Skin epidermis (tissue), 12 donors: Measurements from ENCODE around the gene PUDP.
A peak's percentile ranks its signal among the peaks of the same experiment; 100 is the strongest.
"Not testable (repeated sequence)": the region's sequence is repeated elsewhere in the genome, so short reads cannot be mapped to it uniquely, and the experiment has no call there.

Experiments
- H3K27ac ChIP-seq, 21 experiments: fragments of 200-600 bp; sonication (generic) in 11 of 21; one replicate each; pipeline ENCODE4 v1.5.0; 2020; ENCODE audit warnings: mild to moderate bottlenecking in 3 of 21, inconsistent platforms in 2 of 21, moderate library complexity in 2 of 21
- H3K4me3 ChIP-seq, 7 experiments: fragments of 200-600 bp; sonication (generic) in 2 of 7; one replicate each; pipeline ENCODE4 v1.5.0; 2020; ENCODE audit warnings: inconsistent platforms in 2 of 7, mild to moderate bottlenecking in 2 of 7, moderate library complexity in 1 of 7

PUDP gene

DNA sequence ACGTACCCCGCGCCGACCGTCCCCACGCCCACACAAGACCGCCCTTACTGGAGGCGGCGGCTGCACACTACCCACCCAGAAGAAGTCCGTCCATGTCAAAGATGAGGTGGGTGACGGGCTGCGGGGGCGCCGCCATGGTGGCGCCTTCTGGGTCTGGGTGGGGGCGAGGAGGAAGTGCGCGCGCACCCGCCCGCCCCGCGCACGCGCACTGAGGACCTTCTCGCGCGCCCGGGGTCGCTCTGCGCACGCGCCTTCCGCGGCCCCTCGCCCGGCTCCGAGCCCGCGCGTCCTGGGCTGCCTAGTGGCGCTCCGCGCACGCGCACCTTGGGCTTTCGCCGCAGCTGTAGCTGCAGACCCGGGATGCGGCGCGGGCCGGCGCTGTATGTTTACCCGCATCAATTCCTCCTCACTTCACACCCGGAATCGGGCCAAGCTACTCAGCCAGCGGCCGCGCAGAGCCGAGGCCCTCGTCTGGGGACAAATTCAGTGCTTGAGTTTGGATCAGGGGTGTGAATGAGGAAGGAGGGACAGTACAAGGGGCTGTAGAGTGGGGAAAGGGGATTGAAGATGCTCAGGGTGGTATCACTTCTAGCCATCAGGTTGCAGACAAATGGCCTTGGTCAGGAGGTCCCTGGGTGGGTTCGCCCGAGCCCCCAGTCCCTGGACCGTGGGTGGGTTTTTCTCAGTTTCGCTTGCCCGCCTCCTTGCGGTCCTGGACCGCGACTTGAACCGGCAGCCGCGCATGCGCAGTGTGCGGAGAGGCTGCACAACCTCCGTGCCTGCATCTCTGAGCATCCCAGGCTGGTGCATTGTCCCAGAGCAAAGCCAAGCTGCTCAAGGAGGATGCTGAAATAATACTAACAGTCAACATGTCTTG is at the start of gene PUDP:
Gene PUDP, minus strand, starts transcription at position 176 of the 877 bp plus-strand sequence. Its CDS starts 40 bp downstream, at position 136.
- H3K4me3 ChIP-seq, result peak within 1 kb of the TSS; percentile 53 to 91 (median 65)
- H3K27ac ChIP-seq, result peak within 1 kb of the TSS; percentile 61 to 94 (median 83)

DNA sequence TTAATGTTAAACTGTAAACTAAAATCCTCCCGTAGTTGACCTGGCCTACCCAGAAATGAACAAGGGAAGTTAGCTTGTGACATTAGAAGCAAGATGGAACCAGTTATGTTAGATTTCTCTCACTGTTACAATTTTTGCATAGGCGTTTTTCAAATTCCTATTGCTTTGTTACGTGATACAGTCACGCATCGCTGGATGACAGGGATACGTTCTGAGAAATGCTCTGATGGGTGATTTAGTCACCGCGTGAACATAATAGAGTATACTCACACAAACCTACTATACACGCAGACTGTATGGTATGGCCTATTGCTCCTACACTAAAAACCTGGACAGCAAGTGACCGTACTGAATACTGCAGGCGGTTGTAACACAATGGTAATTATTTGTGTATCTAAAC is 46.7 kb upstream of the PUDP start:
- no peak overlapping the region for H3K27ac ChIP-seq
- H3K4me3 ChIP-seq, result no peak overlapping the region

- H3K27ac ChIP-seq, result no peak overlapping the region
- no peak overlapping the region for H3K4me3 ChIP-seq
These were observed 44.9 kb upstream of the PUDP start for GRCh38 chrX:7192871-7193270.

- Histone ChIP-seq H3K27ac (no peak overlapping the region), H3K4me3 (no peak overlapping the region)
These were observed 43.7 kb upstream of the PUDP start for GRCh38 chrX:7191681-7192110.

DNA sequence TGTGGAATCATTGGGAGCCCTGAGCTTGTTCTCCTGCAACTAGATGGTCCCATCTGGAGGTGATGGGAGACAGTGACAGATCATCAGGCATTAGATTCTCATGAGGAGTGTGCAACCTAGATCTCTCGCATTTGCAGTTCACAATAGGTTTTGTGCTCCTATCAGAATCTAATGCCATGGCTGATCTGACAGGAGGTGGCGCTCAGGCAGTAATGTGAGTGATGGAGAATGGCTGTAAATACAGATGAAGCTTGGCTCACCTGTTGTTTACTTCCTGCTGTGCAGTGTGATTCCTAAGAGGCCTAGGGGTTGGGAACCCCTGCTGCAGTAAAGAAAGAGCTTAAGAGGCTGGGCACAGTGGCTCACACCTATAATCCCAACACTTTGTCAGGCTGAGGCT is 42.2 kb upstream of the PUDP start:
- Histone ChIP-seq H3K27ac (no peak overlapping the region), H3K4me3 (no peak overlapping the region)

DNA sequence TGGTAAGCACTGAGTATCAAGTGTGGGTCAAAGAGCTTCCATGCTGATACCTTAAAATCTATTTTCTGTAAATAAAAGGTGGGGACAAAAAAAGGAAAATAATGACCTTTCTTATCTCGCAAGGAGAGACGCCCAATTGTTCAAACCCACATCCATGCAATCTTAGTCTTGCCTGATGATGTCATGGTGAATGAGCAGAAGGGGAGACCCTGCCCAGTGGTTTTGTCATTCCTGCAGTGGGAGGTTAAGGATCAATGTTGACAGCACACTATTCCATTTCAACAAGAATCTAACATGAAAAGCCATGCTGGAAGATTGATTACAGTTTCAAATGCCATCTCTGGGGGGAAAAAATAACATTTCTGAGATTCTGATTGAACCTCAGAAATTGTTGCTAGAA is 40.7 kb upstream of the PUDP start:
- Histone ChIP-seq H3K27ac (no peak overlapping the region), H3K4me3 (no peak overlapping the region)

- H3K27ac ChIP-seq, result no peak overlapping the region
These were observed 36.9 kb upstream of the PUDP start for GRCh38 chrX:7184816-7185215.

GRCh38 chrX:7179446-7179845 is 31.5 kb upstream of the PUDP start:
- H3K27ac ChIP-seq, result no peak overlapping the region
- H3K4me3 ChIP-seq, result no peak overlapping the region

More at GRCh38 chrX:7184816-7185215, 36.9 kb upstream of the PUDP start:
- H3K4me3 ChIP-seq, result no peak overlapping the region

GRCh38 chrX:7178859-7179258 is 30.9 kb upstream of the PUDP start:
- not testable (repeated sequence) for H3K4me3 ChIP-seq, H3K27ac ChIP-seq

GRCh38 chrX:7170898-7171297 is 22.9 kb upstream of the PUDP start:
- no peak overlapping the region for H3K4me3 ChIP-seq
- no peak overlapping the region for H3K27ac ChIP-seq

DNA sequence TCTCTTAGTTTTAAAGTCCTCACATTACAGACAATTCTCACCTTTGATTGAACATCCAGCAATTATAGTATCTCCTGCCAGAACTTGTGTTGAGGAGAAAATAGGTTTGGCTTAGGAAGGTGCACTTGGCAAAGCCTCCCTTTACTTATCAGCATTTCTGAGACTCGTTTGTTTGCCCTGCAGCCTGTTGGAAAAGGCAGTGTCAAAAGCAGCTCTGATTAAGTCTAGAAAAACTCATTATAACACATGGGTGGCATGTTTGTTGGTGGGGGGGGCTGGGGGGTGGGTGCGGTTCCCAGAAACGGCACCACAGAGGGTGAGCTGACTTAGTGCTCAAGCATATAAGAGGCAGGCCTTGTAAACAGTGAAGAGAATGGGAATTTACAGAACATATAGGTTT is 21.7 kb upstream of the PUDP start:
- H3K4me3 ChIP-seq, result no peak overlapping the region
- H3K27ac ChIP-seq, result no peak overlapping the region

DNA sequence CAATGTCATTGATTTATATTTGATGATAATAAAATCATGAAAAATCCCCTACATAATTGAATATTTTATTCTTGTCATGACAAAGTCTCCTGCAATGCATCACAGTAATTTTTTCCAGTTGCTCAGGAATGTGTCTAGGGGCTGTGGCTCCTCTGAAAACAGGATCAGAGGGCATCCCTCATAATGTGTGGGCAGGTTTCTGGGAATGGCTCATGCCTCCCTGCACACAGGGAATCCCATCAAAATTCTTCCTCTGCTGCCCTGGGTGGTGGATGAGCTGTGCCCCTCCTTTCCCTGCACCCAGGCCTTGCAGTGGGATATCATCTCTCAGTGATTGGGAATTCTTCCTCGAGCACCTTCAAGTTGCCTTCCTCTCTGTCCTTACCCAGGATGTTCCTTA is 20.4 kb upstream of the PUDP start:
- Histone ChIP-seq H3K27ac (no peak overlapping the region), H3K4me3 (no peak overlapping the region)

- H3K27ac ChIP-seq, result no peak overlapping the region
- no peak overlapping the region for H3K4me3 ChIP-seq
These were observed 16.2 kb upstream of the PUDP start for GRCh38 chrX:7164174-7164573.

- no peak overlapping the region for H3K4me3 ChIP-seq
These were observed 15.3 kb upstream of the PUDP start for GRCh38 chrX:7163146-7163677.

GRCh38 chrX:7159149-7159861 is 11.4 kb upstream of the PUDP start:
- Histone ChIP-seq H3K27ac (no peak overlapping the region), H3K4me3 (no peak overlapping the region)

More at GRCh38 chrX:7163146-7163677, 15.3 kb upstream of the PUDP start:
- H3K27ac ChIP-seq, result no peak overlapping the region

DNA sequence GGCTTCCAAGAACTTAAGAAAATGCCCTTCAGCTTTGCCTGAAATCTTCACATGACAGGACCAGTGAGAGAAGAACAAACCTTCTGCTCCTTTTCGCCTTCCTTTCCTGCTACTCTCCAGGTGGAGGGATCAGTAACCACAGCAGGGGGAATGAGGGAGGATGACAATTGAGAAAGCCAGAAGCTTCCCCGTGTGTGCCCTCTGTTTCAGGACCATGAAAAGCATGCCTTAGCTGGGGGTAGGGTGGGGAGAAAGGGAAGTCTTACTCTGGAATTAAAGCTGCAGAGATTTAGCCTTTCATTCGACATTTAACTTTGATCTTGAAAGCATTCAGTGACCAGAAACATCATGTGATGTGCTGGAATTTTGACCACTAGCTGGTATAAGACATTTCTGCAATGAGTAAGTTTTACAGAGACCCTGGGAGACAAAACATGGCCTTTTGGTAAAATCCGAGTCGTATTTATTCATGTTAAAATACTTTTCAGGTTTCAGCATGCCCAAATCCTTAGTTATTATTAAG is 10.6 kb upstream of the PUDP start:
- H3K4me3 ChIP-seq, result no peak overlapping the region
- H3K27ac ChIP-seq, result no peak overlapping the region

DNA sequence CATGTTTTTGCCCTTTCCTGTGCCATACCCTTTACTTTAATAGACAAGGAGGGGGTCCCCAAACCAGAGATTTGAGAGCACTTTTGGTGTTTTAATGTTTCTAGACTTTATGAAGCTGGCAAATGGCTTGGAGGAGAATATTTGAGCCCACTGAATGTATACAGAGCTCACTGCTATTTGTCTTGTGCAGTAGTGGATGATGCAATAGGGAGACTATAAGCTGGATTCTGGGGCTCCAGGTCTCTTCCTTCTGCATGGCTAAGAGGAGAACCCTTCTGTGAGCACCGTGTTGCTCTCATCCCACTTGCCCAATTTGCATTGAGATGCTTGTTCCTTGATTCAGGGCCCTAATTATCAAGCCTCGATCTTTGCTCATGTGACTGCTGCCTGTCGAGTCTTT is 8.9 kb upstream of the PUDP start:
- H3K4me3 ChIP-seq, result no peak overlapping the region
- no peak overlapping the region for H3K27ac ChIP-seq

DNA sequence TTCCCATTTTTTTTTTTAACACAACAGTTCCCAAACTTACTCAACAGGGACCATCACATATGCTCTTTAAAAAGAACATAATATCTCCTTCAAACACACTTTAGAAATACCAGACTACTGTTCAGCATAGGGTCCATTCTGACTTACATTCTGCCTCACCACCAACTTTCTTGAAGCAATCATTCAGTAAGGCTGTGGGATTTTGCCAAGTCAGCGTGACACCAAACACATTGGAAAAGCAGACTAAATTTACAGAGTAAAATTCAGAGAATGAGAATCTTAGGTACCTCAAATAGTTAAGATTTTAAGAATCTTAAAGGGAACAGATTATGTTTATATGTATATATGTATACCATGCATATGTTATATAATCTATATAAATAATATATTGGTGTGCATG is 7.2 kb upstream of the PUDP start:
- H3K27ac ChIP-seq, result no peak overlapping the region
- no peak overlapping the region for H3K4me3 ChIP-seq

DNA sequence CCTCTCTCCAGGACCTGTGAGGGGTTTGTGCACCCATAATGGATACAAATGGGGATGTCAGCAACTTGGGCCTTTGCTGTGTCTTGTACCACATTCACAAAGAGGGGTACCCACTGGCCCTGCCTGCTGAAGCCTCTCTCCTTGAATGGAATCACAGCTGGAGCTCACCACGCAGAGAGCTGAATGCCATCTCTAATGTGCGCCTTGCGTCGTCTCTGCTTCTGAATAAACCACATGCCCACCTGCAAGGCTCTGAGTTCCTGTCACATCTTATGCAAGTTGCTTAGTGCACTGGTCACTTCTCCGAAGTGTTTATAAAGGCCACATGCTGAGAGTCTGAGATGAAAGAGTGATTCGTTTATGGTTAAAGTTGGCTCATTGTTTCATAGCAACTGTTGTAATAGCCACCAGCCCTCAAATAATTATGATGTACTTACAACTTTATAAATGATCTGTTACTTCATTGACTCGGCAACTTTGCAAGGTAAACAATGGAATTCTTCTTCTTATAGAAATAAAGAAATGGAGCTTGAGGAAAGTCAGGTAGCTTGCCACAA is 6.2 kb upstream of the PUDP start:
- Histone ChIP-seq H3K27ac (no peak overlapping the region), H3K4me3 (no peak overlapping the region)

DNA sequence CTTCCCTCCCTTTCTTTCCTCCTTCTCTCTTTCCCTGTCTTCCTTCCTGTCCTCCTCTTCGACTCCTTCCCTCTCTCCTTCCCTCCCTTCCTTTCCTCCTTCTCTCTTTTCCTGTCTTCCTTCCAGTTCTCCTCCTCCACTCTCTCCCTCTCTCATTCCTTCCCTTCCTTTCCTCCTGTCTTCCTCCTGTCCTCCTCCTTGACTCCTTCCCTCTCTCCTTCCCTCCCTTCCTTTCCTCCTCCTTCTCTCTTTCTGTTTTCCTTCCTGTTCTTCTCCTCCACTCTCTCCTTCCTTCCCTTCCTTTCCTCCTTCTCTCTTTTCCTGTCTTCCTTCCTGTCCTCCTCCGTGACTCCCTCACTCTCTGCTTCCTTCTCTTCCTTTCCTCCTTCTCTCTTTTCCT is 5.3 kb upstream of the PUDP start:
- Histone ChIP-seq H3K27ac (no peak overlapping the region), H3K4me3 (no peak overlapping the region)
